HG02588 (cell line): ENCODE measurements around the gene ADI1.
"Not testable (repeated sequence)": the region's sequence is repeated elsewhere in the genome, so short reads cannot be mapped to it uniquely, and the experiment has no call there.

Experiments
- ATAC-seq: cut with Tn5 transposase; IDR thresholded peaks from one replicate; pipeline ENCODE4 v1.9.1; 2021; ENCODE audit warnings: mild to moderate bottlenecking, moderate library complexity; ENCODE audit not compliant: unreplicated experiment

ADI1 gene

GRCh38 chr2:3450385-3451010 lies 68.8 kb downstream of the ADI1 start:
- no peak for ATAC-seq

- no peak for ATAC-seq
These were observed 69.4 kb downstream of the ADI1 start for GRCh38 chr2:3449936-3450335.

GRCh38 chr2:3449086-3449485 lies 70.2 kb downstream of the ADI1 start:
- no peak for ATAC-seq

GRCh38 chr2:3448441-3448911 lies 70.9 kb downstream of the ADI1 start:
- not testable (repeated sequence) for ATAC-seq

GRCh38 chr2:3447789-3448317 lies 71.5 kb downstream of the ADI1 start:
- ATAC-seq, result no peak
